Measurements from ENCODE around the gene FAM222B.

GRCh38 chr17:28812748-28813377 is 29.7 kb downstream of the FAM222B start:
- TF ChIP-seq POLR2A (IDR thresholded peaks at IDR 0.05) (no peak), CTCF (IDR thresholded peaks at IDR 0.05) (peak in 2 of 6 experiments; percentile 30 to 45)

Data from upper lobe of left lung (tissue), 4 donors.